ENCODE measurements around the gene RASA1. TPM values are rescaled to one million over a fixed set of nuclear protein-coding genes. Genes with fewer than 3 reads are reported as not detected.

RASA1 gene
- total and polyA plus RNA-seq, 9 of the 15 experiments (the other 6 are each of a cell fraction or from before 2014, with no cell fraction given): 3.2 to 17.3 (median 9.2) TPM

DNA sequence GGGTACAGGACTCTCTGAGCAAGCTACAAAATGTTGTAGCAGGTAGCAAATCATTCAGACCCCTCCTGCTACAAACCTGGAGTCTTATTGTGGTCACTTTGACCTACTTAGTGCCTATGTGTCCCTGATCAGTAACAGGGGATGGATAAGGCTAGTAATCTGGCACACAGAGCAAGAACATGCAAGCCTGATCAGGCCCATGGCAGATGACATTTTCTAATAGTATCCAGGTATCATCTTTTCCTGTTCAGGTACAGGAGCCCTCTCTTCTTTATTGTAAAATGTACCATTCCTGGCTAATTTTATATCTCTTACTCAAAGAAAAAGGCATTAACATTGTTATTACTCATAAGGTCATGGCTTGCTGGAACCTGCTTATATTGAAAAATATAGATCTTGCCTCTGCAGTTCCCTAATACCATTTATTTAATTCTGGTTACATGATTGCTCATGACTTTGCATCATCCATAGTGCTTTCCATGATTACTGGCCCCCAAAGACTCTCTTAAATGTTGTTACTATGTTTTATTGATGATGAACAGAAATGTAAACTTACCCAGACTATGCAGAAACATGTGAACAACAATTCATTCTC is 163.3 kb downstream of the RASA1 start:
- Histone ChIP-seq H3K36me3 (ENCODE audit: control insufficient read depth, insufficient read depth, low read length) (no peaks in the 10 kb centered on the region), H3K9me1 (ENCODE audit: control insufficient read depth, insufficient read depth, low read length) (no peaks in the 10 kb centered on the region), H2AFZ (ENCODE audit: low read depth, low read length) (no peak overlapping the region), H3K79me2 (ENCODE audit: control insufficient read depth, insufficient read depth, low read length) (no peaks in the 10 kb centered on the region), H3K9me3 (replicated peaks; ENCODE audit: control insufficient read depth, insufficient read depth, low read depth, low read length) (no peaks in the 10 kb centered on the region), H3K9ac (ENCODE audit: insufficient read depth in 1 of 2, low read depth in 2 of 2, low read length in 2 of 2) (no peak overlapping the region), H3K27ac (ENCODE audit: extremely low read depth, low read depth, low read length) (no peak overlapping the region), H3K4me1 (replicated peaks in 1 of 2; ENCODE audit: control insufficient read depth in 2 of 2, insufficient read depth in 2 of 2, low read length in 2 of 2) (no peaks in the 10 kb centered on the region), H3K4me3 (no peak overlapping the region), H4K20me1 (replicated peaks; ENCODE audit: control insufficient read depth, insufficient read depth, low read length) (no peaks in the 10 kb centered on the region), H3K4me2 (ENCODE audit: insufficient read depth, low read length) (no peak overlapping the region), H3K27me3 (ENCODE audit: control insufficient read depth in 2 of 2, insufficient read depth in 2 of 2, low read length in 2 of 2) (no peaks in the 10 kb centered on the region)
- in situ Hi-C loops (cut with MboI): no loop called here
- no peak for DNase-seq (ENCODE audit: extremely low read depth in 1 of 4, low spot score in 3 of 4)
- CTCF ChIA-PET (ENCODE audit: low intra/inter-chr PET ratio): no interaction called here
- no peak for ATAC-seq
- no peak for FAIRE-seq
- BruUV-seq (replicated peaks): no TSS peak
- intact Hi-C loops (cut with micrococcal nuclease): no loop called here
- POLR2A ChIA-PET: no interaction called here
- no peak for TF ChIP-seq ZNF232 (CRISPR knock-in tag; IDR thresholded peaks at IDR 0.05)
- TF ChIP-seq CEBPB (tag; IDR thresholded peaks at IDR 0.05): no peak
- TF ChIP-seq, protein P1, sequence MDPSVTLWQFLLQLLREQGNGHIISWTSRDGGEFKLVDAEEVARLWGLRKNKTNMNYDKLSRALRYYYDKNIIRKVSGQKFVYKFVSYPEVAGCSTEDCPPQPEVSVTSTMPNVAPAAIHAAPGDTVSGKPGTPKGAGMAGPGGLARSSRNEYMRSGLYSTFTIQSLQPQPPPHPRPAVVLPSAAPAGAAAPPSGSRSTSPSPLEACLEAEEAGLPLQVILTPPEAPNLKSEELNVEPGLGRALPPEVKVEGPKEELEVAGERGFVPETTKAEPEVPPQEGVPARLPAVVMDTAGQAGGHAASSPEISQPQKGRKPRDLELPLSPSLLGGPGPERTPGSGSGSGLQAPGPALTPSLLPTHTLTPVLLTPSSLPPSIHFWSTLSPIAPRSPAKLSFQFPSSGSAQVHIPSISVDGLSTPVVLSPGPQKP (CRISPR knock-in tag; IDR thresholded peaks at IDR 0.05): no peak
- TF ChIP-seq DIDO1 (tag; IDR thresholded peaks at IDR 0.05; ENCODE audit: low read depth): no peak
- no peak for TF ChIP-seq SP2 (IDR thresholded peaks at IDR 0.05; ENCODE audit: extremely low read depth, low read depth, low read length, poor library complexity, severe bottlenecking)

DNA sequence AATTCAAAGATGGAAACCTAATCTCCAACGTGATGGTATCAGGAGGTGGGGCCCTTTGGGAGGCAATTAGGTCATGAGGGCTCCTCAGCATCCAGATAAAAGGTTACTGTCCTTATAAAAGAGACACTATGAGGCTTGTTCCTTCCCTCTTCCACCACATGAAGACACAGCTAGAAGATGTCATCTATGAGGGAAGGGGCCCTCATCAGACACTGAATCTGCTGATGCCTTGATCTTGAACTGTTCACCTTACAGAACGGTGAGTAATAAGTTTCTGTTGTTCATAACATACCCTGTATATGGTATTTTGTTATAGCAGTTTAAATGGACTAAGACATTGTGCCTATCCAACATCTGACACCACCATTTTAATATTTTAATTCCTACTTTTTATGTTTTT is 164.8 kb downstream of the RASA1 start:
- H2AFZ ChIP-seq (ENCODE audit: low read depth, low read length): no peak overlapping the region
- no peak overlapping the region for H3K27ac ChIP-seq (ENCODE audit: extremely low read depth, low read depth, low read length)
- WGBS (ENCODE audit: insufficient coverage, low coverage, missing lambda C conversion rate): 0% methylated on average over 2 of the region's 2 CpGs
- H3K9ac ChIP-seq (ENCODE audit: insufficient read depth in 1 of 2, low read depth in 2 of 2, low read length in 2 of 2): no peak overlapping the region
- H4K20me1 ChIP-seq (replicated peaks; ENCODE audit: control insufficient read depth, insufficient read depth, low read length): no peaks in the 10 kb centered on the region
- no peaks in the 10 kb centered on the region for H3K27me3 ChIP-seq (ENCODE audit: control insufficient read depth in 2 of 2, insufficient read depth in 2 of 2, low read length in 2 of 2)
- BruUV-seq (replicated peaks): no TSS peak
- POLR2A ChIA-PET: no interaction called here
- H3K9me3 ChIP-seq (replicated peaks; ENCODE audit: control insufficient read depth, insufficient read depth, low read depth, low read length): no peaks in the 10 kb centered on the region
- H3K4me1 ChIP-seq (replicated peaks in 1 of 2; ENCODE audit: control insufficient read depth in 2 of 2, insufficient read depth in 2 of 2, low read length in 2 of 2): no peaks in the 10 kb centered on the region
- no peak overlapping the region for H3K4me3 ChIP-seq
- H3K79me2 ChIP-seq (ENCODE audit: control insufficient read depth, insufficient read depth, low read length): no peaks in the 10 kb centered on the region
- FAIRE-seq (no peak), DNase-seq (ENCODE audit: extremely low read depth in 1 of 4, low spot score in 3 of 4) (no peak), ATAC-seq (no peak)
- no peaks in the 10 kb centered on the region for H3K9me1 ChIP-seq (ENCODE audit: control insufficient read depth, insufficient read depth, low read length)
- CTCF ChIA-PET (ENCODE audit: low intra/inter-chr PET ratio): no interaction called here
- intact Hi-C loops (cut with micrococcal nuclease): no loop called here
- H3K4me2 ChIP-seq (ENCODE audit: insufficient read depth, low read length): no peak overlapping the region
- no peaks in the 10 kb centered on the region for H3K36me3 ChIP-seq (ENCODE audit: control insufficient read depth, insufficient read depth, low read length)
- in situ Hi-C loops (cut with MboI): no loop called here
- TF ChIP-seq ESRRA (IDR thresholded peaks at IDR 0.05; ENCODE audit: borderline replicate concordance, low read depth) (no peak), ZNF239 (CRISPR knock-in tag; IDR thresholded peaks at IDR 0.05) (no peak), ZNF780A (CRISPR knock-in tag; IDR thresholded peaks at IDR 0.05) (no peak), ZNF140 (CRISPR knock-in tag; IDR thresholded peaks at IDR 0.05) (no peak), JUNB (CRISPR knock-in tag; conservative IDR thresholded peaks at IDR 0.05) (no peak), FOXA1 (IDR thresholded peaks at IDR 0.05; ENCODE audit: borderline replicate concordance) (no peak), U2AF2 (optimal IDR thresholded peaks at IDR 0.05; ENCODE audit: low read depth, low read length) (no peak), ZNF644 (tag; IDR thresholded peaks at IDR 0.05; ENCODE audit: low read depth) (no peak), SRSF7 (optimal IDR thresholded peaks at IDR 0.05; ENCODE audit: low read depth, low read length) (no peak), HMG20A (CRISPR knock-in tag; conservative IDR thresholded peaks at IDR 0.05) (no peak), TAL1 (IDR thresholded peaks at IDR 0.05) (no peak), ZC3H4 (CRISPR knock-in tag; IDR thresholded peaks at IDR 0.05; ENCODE audit: borderline replicate concordance) (no peak)
- TF ChIP-seq, protein P2, sequence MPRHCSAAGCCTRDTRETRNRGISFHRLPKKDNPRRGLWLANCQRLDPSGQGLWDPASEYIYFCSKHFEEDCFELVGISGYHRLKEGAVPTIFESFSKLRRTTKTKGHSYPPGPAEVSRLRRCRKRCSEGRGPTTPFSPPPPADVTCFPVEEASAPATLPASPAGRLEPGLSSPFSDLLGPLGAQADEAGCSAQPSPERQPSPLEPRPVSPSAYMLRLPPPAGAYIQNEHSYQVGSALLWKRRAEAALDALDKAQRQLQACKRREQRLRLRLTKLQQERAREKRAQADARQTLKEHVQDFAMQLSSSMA (CRISPR knock-in tag; IDR thresholded peaks at IDR 0.05): no peak

Data from K562 (cell line).